IMR-90 (cell line): ENCODE data around the gene GFY. TPM values are rescaled to one million over a fixed set of nuclear protein-coding genes. Genes with fewer than 3 reads are reported as not detected.
A peak's percentile ranks its signal among the peaks of the same experiment; 100 is the strongest.

Experiments
- ATAC-seq: fragments of 200-7000 bp; cut with Tn5 transposase; 2 replicates; pipeline ENCODE4 v1.9.1; 2020; ENCODE audit warnings: low read depth, mild to moderate bottlenecking, moderate library complexity
- BruUV-seq: library from RNA; stranded (reverse); fragments of 400-500 nt; replicated peaks from 2 replicates; lab custom pipeline; 2021; lab: Mats Ljungman, UMichigan
- CTCF ChIA-PET: fragments of 300-600 bp; formaldehyde crosslinking; extraction: SDS; loops from one replicate; lab custom pipeline; 2021; ENCODE audit warnings: antibody characterized with exemption; lab: Yijun Ruan, JAX
- POLR2A ChIA-PET: fragments of 300-600 bp; sonication (Branson Sonifier 250); formaldehyde crosslinking; loops from one replicate; lab custom pipeline; 2022; ENCODE audit warnings: antibody characterized with exemption; ENCODE audit not compliant: unreplicated experiment; lab: Charles Lee
- DNase-seq: peaks from one replicate; pipeline ENCODE4 v3.0.0; 2013
- H2AFZ ChIP-seq: replicated peaks from 2 replicates; pipeline ENCODE3; 2013; ENCODE audit warnings: low read length, mild to moderate bottlenecking; ENCODE audit not compliant: poor library complexity
- H2AK5ac ChIP-seq: 2 replicates; pipeline ENCODE4 v1.6.1; 2013; ENCODE audit warnings: low read depth, low read length, inconsistent platforms
- H2AK9ac ChIP-seq: replicated peaks from 2 replicates; pipeline ENCODE3; 2013; ENCODE audit warnings: mild to moderate bottlenecking, low read depth, low read length, moderate library complexity; ENCODE audit not compliant: poor library complexity
- H2BK120ac ChIP-seq: 2 replicates; pipeline ENCODE4 v1.6.1; 2013; ENCODE audit warnings: low read depth, low read length, inconsistent platforms
- H2BK15ac ChIP-seq: 3 replicates; pipeline ENCODE4 v1.6.1; 2013; ENCODE audit warnings: low read depth, low read length, inconsistent platforms
- H2BK20ac ChIP-seq: 2 replicates; pipeline ENCODE4 v1.6.1; 2013; ENCODE audit warnings: low read depth, mild to moderate bottlenecking, inconsistent platforms, low read length, moderate library complexity
- H2BK5ac ChIP-seq: 2 replicates; pipeline ENCODE4 v1.6.1; 2013; ENCODE audit warnings: mild to moderate bottlenecking, low read depth, low read length, inconsistent platforms; ENCODE audit not compliant: poor library complexity, severe bottlenecking
- H3K14ac ChIP-seq: replicated peaks from 2 replicates; pipeline ENCODE4 v1.6.1; 2013; ENCODE audit warnings: low read depth, low read length, inconsistent platforms
- H3K18ac ChIP-seq: 2 replicates; pipeline ENCODE4 v1.6.1; 2013; ENCODE audit warnings: low read depth, low read length, control low read depth
- H3K23ac ChIP-seq: 2 replicates; pipeline ENCODE4 v1.6.1; 2013; ENCODE audit warnings: low read depth, low read length, inconsistent platforms
- H3K27ac ChIP-seq: 2 replicates; pipeline ENCODE4 v1.5.1; 2013; ENCODE audit warnings: mild to moderate bottlenecking, control low read depth, low read length; ENCODE audit not compliant: insufficient read depth
- H3K27me3 ChIP-seq: 2 replicates; pipeline ENCODE4 v1.6.1; 2013; ENCODE audit warnings: low read length; ENCODE audit not compliant: control insufficient read depth, insufficient read depth
- H3K36me3 ChIP-seq: 2 replicates; pipeline ENCODE4 v1.6.1; 2013; ENCODE audit warnings: low read length, mixed read lengths; ENCODE audit not compliant: control insufficient read depth, insufficient read depth
- H3K4ac ChIP-seq: 2 replicates; pipeline ENCODE4 v1.6.1; 2013; ENCODE audit warnings: low read depth, low read length, inconsistent platforms
- H3K4me1 ChIP-seq: 2 replicates; pipeline ENCODE4 v1.6.1; 2013; ENCODE audit warnings: low read length, mixed read lengths; ENCODE audit not compliant: control insufficient read depth, insufficient read depth
- H3K4me2 ChIP-seq: 2 replicates; pipeline ENCODE4 v1.6.1; 2013; ENCODE audit warnings: low read depth, mild to moderate bottlenecking, control low read depth, low read length, moderate library complexity
- H3K4me3 ChIP-seq: 2 replicates; pipeline ENCODE4 v1.5.1; 2013; ENCODE audit warnings: low read depth, mild to moderate bottlenecking, control low read depth, low read length, moderate library complexity; ENCODE audit not compliant: insufficient read depth
- H3K56ac ChIP-seq: 2 replicates; pipeline ENCODE4 v1.6.1; 2013; ENCODE audit warnings: low read length, inconsistent platforms; ENCODE audit not compliant: insufficient read depth; ENCODE audit errors: extremely low read depth
- H3K79me1 ChIP-seq, 2 experiments: 2 replicates each; pipeline ENCODE4 v1.6.1; 2013; ENCODE audit warnings: low read length in 2 of 2, inconsistent platforms in 1 of 2, low read depth in 1 of 2
- H3K9ac ChIP-seq: 2 replicates; pipeline ENCODE4 v1.6.1; 2013; ENCODE audit warnings: low read depth, low read length, control low read depth
- H3K9me1 ChIP-seq: 2 replicates; pipeline ENCODE4 v1.6.1; 2013; ENCODE audit warnings: low read length, inconsistent platforms; ENCODE audit not compliant: insufficient read depth
- H3K9me3 ChIP-seq: 2 replicates; pipeline ENCODE4 v1.6.1; 2013; ENCODE audit warnings: low read length; ENCODE audit not compliant: control insufficient read depth, insufficient read depth
- H4K20me1 ChIP-seq: 2 replicates; pipeline ENCODE4 v1.6.1; 2013; ENCODE audit warnings: low read length, inconsistent platforms; ENCODE audit not compliant: insufficient read depth
- H4K5ac ChIP-seq: 2 replicates; pipeline ENCODE4 v1.6.1; 2013; ENCODE audit warnings: mild to moderate bottlenecking, low read depth, low read length, control low read depth
- H4K8ac ChIP-seq, 2 experiments: 2 replicates each; pipeline ENCODE4 v1.6.1; 2013; ENCODE audit warnings: low read depth in 2 of 2, low read length in 2 of 2, control low read depth in 1 of 2, inconsistent platforms in 1 of 2
- H4K91ac ChIP-seq: 2 replicates; pipeline ENCODE4 v1.6.1; 2013; ENCODE audit warnings: low read depth, low read length, inconsistent platforms; ENCODE audit not compliant: insufficient read depth
- BHLHE40 ChIP-seq: fragments of 150-350 bp; IDR thresholded peaks from 2 replicates; pipeline ENCODE4 v1.6.1; 2016; ENCODE audit warnings: mild to moderate bottlenecking, low read depth, low read length
- CEBPB ChIP-seq: IDR thresholded peaks from 2 replicates; pipeline ENCODE4 v1.6.1; 2012; ENCODE audit warnings: low read depth, low read length, improper control_type of control experiment
- CHD1 ChIP-seq: IDR thresholded peaks from 2 replicates; pipeline ENCODE4 v1.6.1; 2012; ENCODE audit warnings: low read depth, low read length, improper control_type of control experiment
- FOS ChIP-seq: fragments of 150-350 bp; IDR thresholded peaks from 2 replicates; pipeline ENCODE4 v1.6.1; 2016; ENCODE audit warnings: low read depth, low read length
- MAFK ChIP-seq: IDR thresholded peaks from 2 replicates; pipeline ENCODE4 v1.6.1; 2012; ENCODE audit warnings: low read depth, low read length, improper control_type of control experiment
- MAZ ChIP-seq: IDR thresholded peaks from 2 replicates; pipeline ENCODE4 v1.6.1; 2012; ENCODE audit warnings: low read depth, mild to moderate bottlenecking, low read length, improper control_type of control experiment, moderate library complexity, borderline replicate concordance
- NFE2L2 ChIP-seq: fragments of 150-350 bp; IDR thresholded peaks from 2 replicates; pipeline ENCODE4 v1.6.1; 2016; ENCODE audit warnings: low read depth, mild to moderate bottlenecking, low read length
- POLR2A ChIP-seq: IDR thresholded peaks from 2 replicates; pipeline ENCODE4 v1.6.1; 2012; ENCODE audit warnings: mild to moderate bottlenecking, low read depth, low read length
- RAD21 ChIP-seq: IDR thresholded peaks from 2 replicates; pipeline ENCODE4 v1.6.1; 2012; ENCODE audit warnings: low read length, improper control_type of control experiment
- RCOR1 ChIP-seq: IDR thresholded peaks from 2 replicates; pipeline ENCODE4 v1.6.1; 2012; ENCODE audit warnings: mild to moderate bottlenecking, low read length, improper control_type of control experiment; ENCODE audit not compliant: insufficient replicate concordance
- RFX5 ChIP-seq: IDR thresholded peaks from 2 replicates; pipeline ENCODE4 v1.8.0; 2012; ENCODE audit warnings: low read depth, mild to moderate bottlenecking, low read length, moderate library complexity
- SMC3 ChIP-seq: fragments of 150-350 bp; IDR thresholded peaks from 2 replicates; pipeline ENCODE4 v1.6.1; 2016; ENCODE audit warnings: low read depth, mild to moderate bottlenecking, antibody characterized with exemption, low read length, moderate library complexity
- WGBS, 2 experiments: methylation state at CpG; one replicate each; pipeline versions ENCODE4 v1.1.5 to v1.1.7; 2013; ENCODE audit warnings: missing lambda C conversion rate in 2 of 2; ENCODE audit not compliant: insufficient read length in 1 of 2; ENCODE audit errors: extremely low coverage in 2 of 2; 5-methylcytosine and 5-hydroxymethylcytosine counted together
- dilution Hi-C: fragments of 300-500 bp; cut with HindIII; formaldehyde crosslinking; loops from one replicate; pipeline ENCODE4 v1.14.3; 2018; ENCODE audit warnings: low sequenced_read_pairs; ENCODE audit not compliant: unreplicated experiment
- in situ Hi-C: fragments of 300-500 bp; cut with MboI; formaldehyde crosslinking; loops from 3 replicates; pipeline ENCODE4 v1.14.3; 2019; ENCODE audit warnings: low sequenced_read_pairs, inconsistent platforms, mixed read lengths
- intact Hi-C: fragments of 100-400 bp; cut with micrococcal nuclease; formaldehyde crosslinking; loops from 2 replicates; pipeline ENCODE4 v1.10.0; 2022
- polyA plus RNA-seq, 3 experiments: library from polyadenylated mRNA; depleted of rRNA; stranded (reverse); fragments of >200 nt; gene quantifications; 2 replicates each; pipeline ENCODE4 v1.2.3, GENCODE V29; 2012; ENCODE audit warnings: low replicate concordance in 1 of 3
- total RNA-seq: library from RNA; depleted of rRNA; stranded (reverse); fragments of >200 nt; gene quantifications from 2 replicates; pipeline ENCODE4 v1.2.3, GENCODE V29; 2012
- TF ChIP-seq, protein P1 (sequence below): fragments of 150-350 bp; IDR thresholded peaks from 2 replicates; pipeline ENCODE4 v1.6.1; 2016; ENCODE audit warnings: low read depth, mild to moderate bottlenecking, low read length, moderate library complexity, borderline replicate concordance
- TF ChIP-seq, protein P2 (sequence below): conservative IDR thresholded peaks from 2 replicates; pipeline ENCODE4 v1.5.1; 2012; ENCODE audit warnings: mild to moderate bottlenecking, low read depth, low read length, improper control_type of control experiment

The GFY gene
- total and polyA plus RNA-seq, 2 of the 4 experiments (the other 2 are of a cell fraction) = not detected

DNA sequence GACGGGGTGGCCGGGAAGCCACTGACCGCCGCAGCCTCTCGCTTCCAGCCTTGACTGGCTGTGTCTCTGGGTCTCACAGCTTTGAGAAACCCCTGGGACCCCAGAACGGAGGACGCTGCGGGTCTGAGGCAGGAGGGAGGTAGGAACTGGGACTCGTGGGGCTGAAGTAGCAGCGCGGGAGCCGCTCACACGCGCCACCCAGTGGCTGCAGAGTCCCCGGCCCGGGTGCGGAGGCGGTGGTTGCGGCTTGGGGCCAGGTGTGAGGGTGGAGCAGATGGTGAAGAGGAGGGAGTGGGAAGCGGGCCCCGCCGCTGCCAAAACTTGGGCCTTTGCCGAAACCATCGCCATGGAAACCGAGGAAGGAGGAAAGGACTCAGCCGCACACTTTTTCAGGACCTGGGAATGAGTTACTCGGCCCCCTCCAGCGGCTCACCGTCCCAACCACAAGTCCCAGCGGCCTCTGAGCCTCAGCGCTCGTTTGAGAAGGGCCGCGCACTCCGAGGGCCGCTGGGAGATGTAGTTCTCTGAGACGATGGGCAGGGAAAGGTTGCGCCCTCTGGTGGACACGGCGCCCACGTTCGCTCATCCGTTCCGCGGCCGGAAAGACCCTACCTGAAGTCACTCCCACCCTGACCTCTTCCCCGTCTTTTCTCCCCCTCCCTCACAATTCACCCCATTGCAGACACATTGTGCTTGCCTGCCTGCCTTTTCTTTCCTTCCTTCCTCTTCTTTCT lies 18.3 kb downstream of the GFY start:
- H3K4me3 ChIP-seq = peak overlapping the region; percentile 53
- peaks cover 37% of the 10 kb centered on the region for H3K27me3 ChIP-seq
- H3K4ac ChIP-seq = 0 out of 2 replicates have a peak overlapping the region, but pooled peaks have one; percentile 35
- no peak overlapping the region for H2BK120ac ChIP-seq
- no peak overlapping the region; the same call in 1 of the 2 replicates for H2AK5ac ChIP-seq
- H2BK15ac ChIP-seq = no peak overlapping the region
- no peak overlapping the region for H4K5ac ChIP-seq
- H3K36me3 ChIP-seq = peaks cover 4% of the 10 kb centered on the region; the same call in 1 of the 2 replicates
- BruUV-seq = no TSS peak
- H3K79me1 ChIP-seq = peaks cover 3 to 7% of the 10 kb centered on the region in 2 experiments; a peak in 2 of 4 replicates
- ATAC-seq = peak; percentile 90
- H3K9me3 ChIP-seq = no peaks in the 10 kb centered on the region
- peak; percentile 92 for DNase-seq
- H4K91ac ChIP-seq = no peak overlapping the region; the same call in 1 of the 2 replicates
- no peak overlapping the region for H3K14ac ChIP-seq
- H3K56ac ChIP-seq = 0 out of 2 replicates have a peak overlapping the region, but pooled peaks have one; percentile 10
- peak overlapping the region; percentile 45 for H3K9ac ChIP-seq
- peak overlapping the region; percentile 93 for H3K4me2 ChIP-seq
- H2BK20ac ChIP-seq = no peak overlapping the region
- in situ Hi-C loops (loop anchor here (10.0 kb wide), 1 partner anchor 49 kb away; no protein-coding TSS in a partner anchor), intact Hi-C loops (loop anchor here (1.0 kb wide), 4 partner anchors 51 to 217 kb away; partner anchors contain the start of gene DKKL1), dilution Hi-C loops (no loop called here)
- H3K4me1 ChIP-seq = no peaks in the 10 kb centered on the region
- no peak overlapping the region; the same call in 1 of the 2 replicates for H3K23ac ChIP-seq
- H3K27ac ChIP-seq = no peak overlapping the region; the same call in 1 of the 2 replicates
- no peak overlapping the region for H3K18ac ChIP-seq
- peak overlapping the region in 1 of 2 experiments; percentile 83; a peak in 1 of 4 replicates for H4K8ac ChIP-seq
- peaks cover 3% of the 10 kb centered on the region; the same call in 1 of the 2 replicates for H3K9me1 ChIP-seq
- H2AK9ac ChIP-seq = peak overlapping the region; percentile 85
- H2AFZ ChIP-seq = peak overlapping the region; percentile 100
- ChIA-PET POLR2A (no interaction called here), CTCF (no interaction called here)
- peaks cover 3% of the 10 kb centered on the region; the same call in 1 of the 2 replicates for H4K20me1 ChIP-seq
- no peak overlapping the region for H2BK5ac ChIP-seq
- 0% methylated on average over 9 of the region's 47 CpGs; no CpG with 5 or more reads in 1 of the 2 experiments for WGBS, 2 experiments
- TF ChIP-seq, protein P1, sequence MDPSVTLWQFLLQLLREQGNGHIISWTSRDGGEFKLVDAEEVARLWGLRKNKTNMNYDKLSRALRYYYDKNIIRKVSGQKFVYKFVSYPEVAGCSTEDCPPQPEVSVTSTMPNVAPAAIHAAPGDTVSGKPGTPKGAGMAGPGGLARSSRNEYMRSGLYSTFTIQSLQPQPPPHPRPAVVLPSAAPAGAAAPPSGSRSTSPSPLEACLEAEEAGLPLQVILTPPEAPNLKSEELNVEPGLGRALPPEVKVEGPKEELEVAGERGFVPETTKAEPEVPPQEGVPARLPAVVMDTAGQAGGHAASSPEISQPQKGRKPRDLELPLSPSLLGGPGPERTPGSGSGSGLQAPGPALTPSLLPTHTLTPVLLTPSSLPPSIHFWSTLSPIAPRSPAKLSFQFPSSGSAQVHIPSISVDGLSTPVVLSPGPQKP = no peak
- TF ChIP-seq SMC3 (peak; percentile 79), BHLHE40 (no peak), POLR2A (no peak), NFE2L2 (no peak), RCOR1 (no peak), RAD21 (peak; percentile 74), MAFK (no peak), CHD1 (no peak; the same call in 1 of the 2 replicates), MAZ (peak; percentile 88), RFX5 (no peak), CEBPB (no peak), FOS (no peak)
- TF ChIP-seq, protein P2, sequence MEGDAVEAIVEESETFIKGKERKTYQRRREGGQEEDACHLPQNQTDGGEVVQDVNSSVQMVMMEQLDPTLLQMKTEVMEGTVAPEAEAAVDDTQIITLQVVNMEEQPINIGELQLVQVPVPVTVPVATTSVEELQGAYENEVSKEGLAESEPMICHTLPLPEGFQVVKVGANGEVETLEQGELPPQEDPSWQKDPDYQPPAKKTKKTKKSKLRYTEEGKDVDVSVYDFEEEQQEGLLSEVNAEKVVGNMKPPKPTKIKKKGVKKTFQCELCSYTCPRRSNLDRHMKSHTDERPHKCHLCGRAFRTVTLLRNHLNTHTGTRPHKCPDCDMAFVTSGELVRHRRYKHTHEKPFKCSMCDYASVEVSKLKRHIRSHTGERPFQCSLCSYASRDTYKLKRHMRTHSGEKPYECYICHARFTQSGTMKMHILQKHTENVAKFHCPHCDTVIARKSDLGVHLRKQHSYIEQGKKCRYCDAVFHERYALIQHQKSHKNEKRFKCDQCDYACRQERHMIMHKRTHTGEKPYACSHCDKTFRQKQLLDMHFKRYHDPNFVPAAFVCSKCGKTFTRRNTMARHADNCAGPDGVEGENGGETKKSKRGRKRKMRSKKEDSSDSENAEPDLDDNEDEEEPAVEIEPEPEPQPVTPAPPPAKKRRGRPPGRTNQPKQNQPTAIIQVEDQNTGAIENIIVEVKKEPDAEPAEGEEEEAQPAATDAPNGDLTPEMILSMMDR = peak; percentile 83
